ENCODE measurements around the gene EID2.

Gene EID2

DNA sequence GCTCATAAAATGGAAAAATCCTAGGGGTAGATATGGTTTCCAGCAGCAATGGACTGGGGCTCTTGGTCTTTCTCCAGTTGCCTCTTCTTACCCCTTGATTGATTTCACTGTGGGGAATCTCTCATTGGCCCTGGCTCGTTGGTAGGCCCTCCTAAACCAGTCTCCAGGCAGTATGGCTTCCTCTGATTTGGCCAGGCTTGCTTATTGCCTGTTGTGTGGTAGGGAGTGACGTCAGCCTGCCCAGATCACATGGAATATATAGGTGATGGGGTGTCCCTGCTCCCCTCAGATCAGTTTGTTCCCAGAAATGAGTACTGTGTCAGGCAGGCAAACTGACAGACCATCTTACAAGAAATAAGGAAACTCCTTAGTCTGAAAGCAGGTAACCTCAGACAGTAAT is 30.7 kb downstream of the EID2 start:
- H3F3A ChIP-seq (ENCODE audit: insufficient read depth) = no peaks in the 10 kb centered on the region
- H4K20me1 ChIP-seq (ENCODE audit: low read depth, low read length) = no peaks in the 10 kb centered on the region
- H3K9me2 ChIP-seq (replicated peaks; ENCODE audit: insufficient read depth, low read length) = no peaks in the 10 kb centered on the region
- TF ChIP-seq EZH2phosphoT487 (conservative IDR thresholded peaks at IDR 0.05; ENCODE audit: low read length) = no peak
- H3K9me3 ChIP-seq (ENCODE audit: insufficient read depth, low read length) = no peaks in the 10 kb centered on the region
- no peaks in the 10 kb centered on the region for H3K27me3 ChIP-seq (ENCODE audit: low read length)
- H3K9ac ChIP-seq (ENCODE audit: low read length) = no peak overlapping the region
- H3K4me3 ChIP-seq (ENCODE audit: insufficient read depth, low read length, poor library complexity, severe bottlenecking) = no peak overlapping the region
- H3K4me2 ChIP-seq (ENCODE audit: low read depth, low read length, poor library complexity, severe bottlenecking) = no peak overlapping the region
- no peaks in the 10 kb centered on the region for H3K79me2 ChIP-seq (ENCODE audit: insufficient read depth, low read length)
- no peaks in the 10 kb centered on the region for H3K36me3 ChIP-seq (ENCODE audit: low read length)
- no peak overlapping the region for H2AFZ ChIP-seq (ENCODE audit: low read depth, low read length, severe bottlenecking)
- no peak overlapping the region for H3K27ac ChIP-seq (ENCODE audit: low read depth, low read length)

- H3K9ac ChIP-seq (ENCODE audit: low read length) = no peak overlapping the region
- H3K4me3 ChIP-seq (ENCODE audit: insufficient read depth, low read length, poor library complexity, severe bottlenecking) = no peak overlapping the region
- H3K79me2 ChIP-seq (ENCODE audit: insufficient read depth, low read length) = no peaks in the 10 kb centered on the region
- TF ChIP-seq EZH2phosphoT487 (conservative IDR thresholded peaks at IDR 0.05; ENCODE audit: low read length) (no peak), CTCF (IDR thresholded peaks at IDR 0.05; ENCODE audit: insufficient read depth, low read length, poor library complexity, severe bottlenecking) (no peak)
- H4K20me1 ChIP-seq (ENCODE audit: low read depth, low read length) = no peaks in the 10 kb centered on the region
- no peak overlapping the region for H3K27ac ChIP-seq (ENCODE audit: low read depth, low read length)
- H3K27me3 ChIP-seq (ENCODE audit: low read length) = no peaks in the 10 kb centered on the region
- H3K4me2 ChIP-seq (ENCODE audit: low read depth, low read length, poor library complexity, severe bottlenecking) = no peak overlapping the region
- no peaks in the 10 kb centered on the region for H3K9me3 ChIP-seq (ENCODE audit: insufficient read depth, low read length)
- no peaks in the 10 kb centered on the region for H3K36me3 ChIP-seq (ENCODE audit: low read length)
- no peaks in the 10 kb centered on the region for H3K9me2 ChIP-seq (replicated peaks; ENCODE audit: insufficient read depth, low read length)
- H2AFZ ChIP-seq (ENCODE audit: low read depth, low read length, severe bottlenecking) = no peak overlapping the region
- H3F3A ChIP-seq (ENCODE audit: insufficient read depth) = no peaks in the 10 kb centered on the region
These were observed 31.3 kb downstream of the EID2 start for GRCh38 chr19:39508629-39509028.

- Histone ChIP-seq H3K9me3 (ENCODE audit: insufficient read depth, low read length) (no peaks in the 10 kb centered on the region), H2AFZ (ENCODE audit: low read depth, low read length, severe bottlenecking) (peak overlapping the region; percentile 97), H3K36me3 (ENCODE audit: low read length) (no peaks in the 10 kb centered on the region), H3K4me3 (ENCODE audit: insufficient read depth, low read length, poor library complexity, severe bottlenecking) (peak overlapping the region; percentile 69), H4K20me1 (ENCODE audit: low read depth, low read length) (no peaks in the 10 kb centered on the region), H3K79me2 (ENCODE audit: insufficient read depth, low read length) (no peaks in the 10 kb centered on the region), H3F3A (ENCODE audit: insufficient read depth) (no peaks in the 10 kb centered on the region), H3K9ac (ENCODE audit: low read length) (peak overlapping the region; percentile 69), H3K27me3 (ENCODE audit: low read length) (no peaks in the 10 kb centered on the region), H3K9me2 (replicated peaks; ENCODE audit: insufficient read depth, low read length) (no peaks in the 10 kb centered on the region), H3K4me2 (ENCODE audit: low read depth, low read length, poor library complexity, severe bottlenecking) (peak overlapping the region; percentile 86), H3K27ac (ENCODE audit: low read depth, low read length) (no peak overlapping the region)
- TF ChIP-seq CTCF (IDR thresholded peaks at IDR 0.05; ENCODE audit: insufficient read depth, low read length, poor library complexity, severe bottlenecking) = no peak
These were observed 32.1 kb downstream of the EID2 start for GRCh38 chr19:39507715-39508364.

GRCh38 chr19:39506944-39507714 is 32.8 kb downstream of the EID2 start:
- Histone ChIP-seq H3K79me2 (ENCODE audit: insufficient read depth, low read length) (no peaks in the 10 kb centered on the region), H3K9me3 (ENCODE audit: insufficient read depth, low read length) (no peaks in the 10 kb centered on the region), H2AFZ (ENCODE audit: low read depth, low read length, severe bottlenecking) (peak overlapping the region; percentile 97), H3K27ac (ENCODE audit: low read depth, low read length) (no peak overlapping the region), H3F3A (ENCODE audit: insufficient read depth) (no peaks in the 10 kb centered on the region), H4K20me1 (ENCODE audit: low read depth, low read length) (no peaks in the 10 kb centered on the region), H3K36me3 (ENCODE audit: low read length) (no peaks in the 10 kb centered on the region), H3K4me3 (ENCODE audit: insufficient read depth, low read length, poor library complexity, severe bottlenecking) (peak overlapping the region; percentile 69), H3K4me2 (ENCODE audit: low read depth, low read length, poor library complexity, severe bottlenecking) (peak overlapping the region; percentile 86), H3K9me2 (replicated peaks; ENCODE audit: insufficient read depth, low read length) (no peaks in the 10 kb centered on the region), H3K9ac (ENCODE audit: low read length) (peak overlapping the region; percentile 69), H3K27me3 (ENCODE audit: low read length) (no peaks in the 10 kb centered on the region)
- TF ChIP-seq EZH2phosphoT487 (conservative IDR thresholded peaks at IDR 0.05; ENCODE audit: low read length) (no peak), CTCF (IDR thresholded peaks at IDR 0.05; ENCODE audit: insufficient read depth, low read length, poor library complexity, severe bottlenecking) (no peak)
